Neuronal stem cell (in vitro differentiated cells): ENCODE results near the gene NLGN1.

Experiments used
- DNase-seq: peaks from one replicate; pipeline ENCODE4 v3.0.0-alpha.2; 2013; ENCODE audit warnings: low spot score
- H2AFZ ChIP-seq: one replicate; pipeline ENCODE4 v1.6.1; 2013; ENCODE audit warnings: mild to moderate bottlenecking, low read length, inconsistent platforms
- H2AK5ac ChIP-seq: 2 replicates; pipeline ENCODE4 v1.6.1; 2013; ENCODE audit warnings: low read depth, mild to moderate bottlenecking, inconsistent platforms, low read length, moderate library complexity, mixed read lengths
- H2BK120ac ChIP-seq: 2 replicates; pipeline ENCODE4 v1.6.1; 2013; ENCODE audit warnings: low read depth, mild to moderate bottlenecking, inconsistent platforms, low read length, moderate library complexity, mixed read lengths
- H2BK12ac ChIP-seq: one replicate; pipeline ENCODE4 v1.6.1; 2013; ENCODE audit warnings: low read length, inconsistent platforms
- H2BK15ac ChIP-seq: 2 replicates; pipeline ENCODE4 v1.6.1; 2013; ENCODE audit warnings: mild to moderate bottlenecking, low read length, inconsistent platforms, mixed read lengths
- H2BK5ac ChIP-seq: one replicate; pipeline ENCODE4 v1.6.1; 2013; ENCODE audit warnings: inconsistent platforms, mild to moderate bottlenecking, low read length, moderate library complexity
- H3K14ac ChIP-seq: one replicate; pipeline ENCODE4 v1.6.1; 2013; ENCODE audit warnings: low read length, inconsistent platforms
- H3K18ac ChIP-seq: 2 replicates; pipeline ENCODE4 v1.6.1; 2013; ENCODE audit warnings: low read length, inconsistent platforms
- H3K23ac ChIP-seq: 2 replicates; pipeline ENCODE4 v1.6.1; 2013; ENCODE audit warnings: low read depth, mild to moderate bottlenecking, mixed read lengths, low read length, inconsistent platforms; ENCODE audit not compliant: poor library complexity
- H3K27ac ChIP-seq: replicated peaks from 3 replicates; pipeline ENCODE4 v1.5.1; 2013; ENCODE audit warnings: low read length, inconsistent platforms
- H3K27me3 ChIP-seq, 3 experiments: 2 replicates each; pipeline ENCODE4 v1.6.1; 2013; ENCODE audit warnings: low read length in 3 of 3, mild to moderate bottlenecking in 2 of 3, inconsistent platforms in 1 of 3, low read depth in 1 of 3, mixed read lengths in 1 of 3, moderate library complexity in 1 of 3; ENCODE audit not compliant: control insufficient read depth in 3 of 3, insufficient read depth in 3 of 3
- H3K36me3 ChIP-seq, 2 donors: replicated peaks in 1 of 2; 2 replicates each; pipeline ENCODE4 v1.6.1; 2013; ENCODE audit warnings: low read length in 2 of 2; ENCODE audit not compliant: control insufficient read depth in 2 of 2, insufficient read depth in 2 of 2
- H3K4ac ChIP-seq: 2 replicates; pipeline ENCODE4 v1.6.1; 2013; ENCODE audit warnings: inconsistent platforms, mild to moderate bottlenecking, low read length, moderate library complexity
- H3K4me1 ChIP-seq, 2 donors: 1 replicate in 1 of 2; 2 replicates in 1 of 2; pipeline ENCODE4 v1.6.1; 2013; ENCODE audit warnings: low read length in 2 of 2, low read depth in 1 of 2; ENCODE audit not compliant: control insufficient read depth in 2 of 2, insufficient read depth in 1 of 2
- H3K4me2 ChIP-seq: one replicate; pipeline ENCODE4 v1.6.1; 2013; ENCODE audit warnings: mild to moderate bottlenecking, low read length, inconsistent platforms; ENCODE audit not compliant: insufficient read depth, poor library complexity, severe bottlenecking
- H3K4me3 ChIP-seq, 2 donors: 2 replicates each; pipeline ENCODE4 v1.5.1; 2013; ENCODE audit warnings: low read length in 2 of 2, mild to moderate bottlenecking in 2 of 2, inconsistent platforms in 1 of 2, moderate library complexity in 1 of 2
- H3K79me1 ChIP-seq: one replicate; pipeline ENCODE4 v1.6.1; 2013; ENCODE audit warnings: low read depth, mild to moderate bottlenecking, inconsistent platforms, low read length, moderate library complexity
- H3K9ac ChIP-seq: one replicate; pipeline ENCODE4 v1.6.1; 2013; ENCODE audit warnings: mild to moderate bottlenecking, low read depth, low read length, inconsistent platforms; ENCODE audit not compliant: poor library complexity
- H3K9me3 ChIP-seq, 2 donors: replicated peaks in 1 of 2; 2 replicates each; pipeline versions ENCODE3 to v1.6.1; 2013; ENCODE audit warnings: low read length in 2 of 2, mild to moderate bottlenecking in 2 of 2, inconsistent platforms in 1 of 2, low read depth in 1 of 2, mixed read lengths in 1 of 2, moderate library complexity in 1 of 2; ENCODE audit not compliant: control insufficient read depth in 2 of 2, insufficient read depth in 1 of 2
- H4K8ac ChIP-seq: one replicate; pipeline ENCODE4 v1.6.1; 2013; ENCODE audit warnings: low read depth, mild to moderate bottlenecking, inconsistent platforms, low read length, moderate library complexity
- H4K91ac ChIP-seq: one replicate; pipeline ENCODE4 v1.6.1; 2013; ENCODE audit warnings: low read length, low read depth, mild to moderate bottlenecking, inconsistent platforms; ENCODE audit not compliant: poor library complexity
- WGBS, 2 donors: extraction: QIAGEN DNeasy Blood & Tissue Kit; methylation state at CpG; one replicate each; pipeline ENCODE4 v1.1.7; 2013; ENCODE audit warnings: missing lambda C conversion rate in 2 of 2, mixed read lengths in 1 of 2; ENCODE audit not compliant: insufficient read length in 2 of 2, insufficient replicate concordance in 1 of 2; ENCODE audit errors: extremely low coverage in 2 of 2; 5-methylcytosine and 5-hydroxymethylcytosine counted together

The NLGN1 gene

DNA sequence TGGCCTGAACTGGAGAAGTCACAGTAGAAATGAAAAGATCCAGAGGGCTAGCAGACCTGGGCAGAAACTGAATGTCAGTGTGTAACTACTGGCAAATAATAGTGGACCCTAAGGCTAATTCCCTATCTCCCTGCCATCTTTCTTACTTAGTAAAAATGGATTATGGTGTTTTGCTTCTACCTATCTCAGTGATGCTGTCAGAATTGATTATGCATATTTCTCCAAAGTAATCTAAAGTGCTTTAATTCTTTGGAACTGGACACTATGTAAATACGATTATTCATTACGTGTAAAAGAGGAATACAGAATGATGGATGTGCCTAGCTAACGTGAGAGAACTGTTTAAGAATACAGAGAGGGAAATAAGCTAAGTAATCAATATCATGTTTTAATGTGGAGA, 651.9 kb downstream of the NLGN1 start:
- WGBS, 2 donors, result no CpG with 5 or more reads among the region's 3 CpGs

DNA sequence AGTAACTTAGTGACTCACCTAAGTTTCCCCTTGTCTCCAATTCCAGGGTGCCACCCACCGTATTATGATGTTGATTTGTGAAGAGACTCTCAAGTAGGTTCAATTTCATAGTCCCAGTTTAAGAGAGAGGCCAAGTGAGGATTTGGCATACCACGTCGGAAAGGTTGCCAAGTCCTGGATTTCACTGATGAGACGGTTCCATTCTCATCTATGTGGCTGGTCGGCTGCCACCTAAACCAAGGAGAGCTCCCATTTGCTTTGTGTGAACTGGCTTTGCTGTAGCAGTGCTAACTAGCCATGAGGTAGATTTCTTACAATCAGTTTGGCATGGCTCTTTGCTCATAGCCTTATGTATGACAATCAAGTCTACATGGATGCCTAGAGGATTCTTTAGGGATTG, 653.6 kb downstream of the NLGN1 start:
- H3K4me1 ChIP-seq, result no peaks in the 10 kb centered on the region
- no peak overlapping the region for H3K4me2 ChIP-seq
- no peak overlapping the region for H4K8ac ChIP-seq

More for the DNA sequence above, 651.9 kb downstream of the NLGN1 start:
- H3K4me3 ChIP-seq, result no peak overlapping the region
- no peaks in the 10 kb centered on the region for H3K36me3 ChIP-seq
- H3K4me1 ChIP-seq, result no peaks in the 10 kb centered on the region
- no peak overlapping the region for H4K8ac ChIP-seq
- H4K91ac ChIP-seq, result no peak overlapping the region
- no peaks in the 10 kb centered on the region for H3K79me1 ChIP-seq
- no peak overlapping the region for H3K23ac ChIP-seq
- no peak overlapping the region for H3K14ac ChIP-seq
- H3K27me3 ChIP-seq, result no peaks in the 10 kb centered on the region
- no peak overlapping the region for H2BK12ac ChIP-seq
- no peak for DNase-seq
- H3K4me2 ChIP-seq, result no peak overlapping the region
- H3K9ac ChIP-seq, result no peak overlapping the region
- no peak overlapping the region for H3K18ac ChIP-seq
- H3K9me3 ChIP-seq, result peaks cover 1 to 9% of the 10 kb centered on the region in 2 donors
- no peak overlapping the region for H3K27ac ChIP-seq
- no peak overlapping the region for H2AFZ ChIP-seq
- no peak overlapping the region for H2BK120ac ChIP-seq
- H2AK5ac ChIP-seq, result no peak overlapping the region
- no peak overlapping the region for H3K4ac ChIP-seq
- no peak overlapping the region for H2BK15ac ChIP-seq
- H2BK5ac ChIP-seq, result no peak overlapping the region

DNA sequence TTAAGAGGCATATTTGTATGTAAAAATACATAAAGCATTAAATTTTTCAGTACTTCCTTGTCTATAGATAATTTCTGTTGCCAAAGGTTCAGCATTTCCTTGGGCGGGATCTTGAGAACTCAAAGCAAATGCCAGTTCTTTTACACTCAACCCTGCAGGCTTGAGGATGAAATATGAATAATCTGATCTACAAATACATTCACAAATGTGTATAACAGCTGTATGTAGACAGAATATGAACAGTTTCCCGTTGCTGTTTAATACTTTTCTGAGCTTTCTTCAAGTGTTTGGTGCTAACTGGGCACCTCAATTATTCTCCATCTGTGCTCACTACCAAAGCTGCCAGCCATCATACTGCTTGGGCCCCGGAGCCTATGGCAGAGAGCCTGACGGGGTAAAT, 661.3 kb downstream of the NLGN1 start:
- no peak for DNase-seq

More for the DNA sequence above, 653.6 kb downstream of the NLGN1 start:
- H2BK120ac ChIP-seq, result no peak overlapping the region
- no CpG with 5 or more reads among the region's 5 CpGs for WGBS, 2 donors
- H3K4me3 ChIP-seq, result no peak overlapping the region
- DNase-seq, result no peak
- no peak overlapping the region for H2BK5ac ChIP-seq
- no peak overlapping the region for H3K4ac ChIP-seq
- no peak overlapping the region for H3K18ac ChIP-seq
- no peak overlapping the region for H3K9ac ChIP-seq
- H3K36me3 ChIP-seq, result no peaks in the 10 kb centered on the region
- no peak overlapping the region for H4K91ac ChIP-seq
- no peak overlapping the region for H2AK5ac ChIP-seq
- H3K9me3 ChIP-seq, result no peaks in the 10 kb centered on the region
- no peak overlapping the region for H2BK15ac ChIP-seq
- H3K14ac ChIP-seq, result no peak overlapping the region
- H3K23ac ChIP-seq, result no peak overlapping the region
- H3K79me1 ChIP-seq, result no peaks in the 10 kb centered on the region
- H3K27me3 ChIP-seq, result no peaks in the 10 kb centered on the region
- no peak overlapping the region for H2BK12ac ChIP-seq
- no peak overlapping the region for H3K27ac ChIP-seq
- H2AFZ ChIP-seq, result no peak overlapping the region

DNA sequence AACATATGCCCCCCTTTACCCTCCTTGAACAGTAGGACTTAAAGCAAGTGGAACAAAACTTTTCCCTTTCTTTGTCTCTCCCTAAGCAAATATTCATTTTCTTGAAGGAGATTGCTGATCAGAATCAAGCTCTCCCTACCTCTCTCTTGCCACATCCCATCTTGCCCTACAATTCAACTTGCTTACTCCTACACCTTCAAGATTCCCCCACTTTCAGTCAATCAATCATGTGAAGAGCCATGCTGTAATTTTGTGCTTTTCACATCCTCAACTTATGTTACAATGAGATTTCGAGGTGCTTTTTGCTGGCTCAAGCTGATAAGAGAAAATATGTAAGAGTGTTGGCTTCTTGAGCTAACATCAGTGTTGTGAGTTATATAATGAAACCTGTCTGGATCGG, 662.9 kb downstream of the NLGN1 start:
- Histone ChIP-seq H3K4me3 (no peak overlapping the region), H3K14ac (no peak overlapping the region), H4K91ac (no peak overlapping the region), H3K27me3 (no peaks in the 10 kb centered on the region), H2BK5ac (no peak overlapping the region), H2BK15ac (no peak overlapping the region), H4K8ac (no peak overlapping the region), H2BK120ac (no peak overlapping the region), H3K23ac (no peak overlapping the region), H3K9me3 (peaks cover 0 to 12% of the 10 kb centered on the region in 2 donors), H3K4ac (no peak overlapping the region), H3K4me1 (no peaks in the 10 kb centered on the region), H2AFZ (no peak overlapping the region), H3K4me2 (no peak overlapping the region), H3K79me1 (no peaks in the 10 kb centered on the region), H2BK12ac (no peak overlapping the region), H3K27ac (no peak overlapping the region), H2AK5ac (no peak overlapping the region), H3K18ac (no peak overlapping the region), H3K36me3 (no peaks in the 10 kb centered on the region), H3K9ac (no peak overlapping the region)
- no peak for DNase-seq
- no CpG with 5 or more reads among the region's 2 CpGs for WGBS, 2 donors

More for the DNA sequence above, 661.3 kb downstream of the NLGN1 start:
- H3K23ac ChIP-seq, result no peak overlapping the region
- no peak overlapping the region for H2AFZ ChIP-seq
- no CpG with 5 or more reads among the region's 4 CpGs for WGBS, 2 donors
- no peak overlapping the region for H3K27ac ChIP-seq
- H2BK5ac ChIP-seq, result no peak overlapping the region
- no peak overlapping the region for H3K4me3 ChIP-seq
- no peak overlapping the region for H3K18ac ChIP-seq
- H3K9ac ChIP-seq, result no peak overlapping the region
- no peak overlapping the region for H2BK120ac ChIP-seq
- no peak overlapping the region for H3K4me2 ChIP-seq
- H3K4me1 ChIP-seq, result no peaks in the 10 kb centered on the region
- H3K4ac ChIP-seq, result no peak overlapping the region
- no peak overlapping the region for H2AK5ac ChIP-seq
- H3K9me3 ChIP-seq, result peaks cover 0 to 12% of the 10 kb centered on the region in 2 donors
- no peak overlapping the region for H4K91ac ChIP-seq
- H3K36me3 ChIP-seq, result no peaks in the 10 kb centered on the region
- no peaks in the 10 kb centered on the region for H3K79me1 ChIP-seq
- no peak overlapping the region for H2BK12ac ChIP-seq
- H3K14ac ChIP-seq, result no peak overlapping the region
- H3K27me3 ChIP-seq, result no peaks in the 10 kb centered on the region
- no peak overlapping the region for H4K8ac ChIP-seq
- no peak overlapping the region for H2BK15ac ChIP-seq
